Endothelial cell of umbilical vein (primary cell): ENCODE measurements around the gene KRTAP29-1. TPM values are rescaled to one million over a fixed set of nuclear protein-coding genes. Genes with fewer than 3 reads are reported as not detected.

Source experiments
- BruUV-seq: library from RNA; stranded (reverse); fragments of 400-500 nt; replicated peaks from 2 replicates; lab custom pipeline; 2021; lab: Mats Ljungman, UMichigan
- CTCF ChIA-PET: fragments of 300-600, 350-600 bp; sonication (Branson Sonifier 250); formaldehyde crosslinking; loops from one replicate; lab custom pipeline; 2021; ENCODE audit warnings: antibody characterized with exemption, inconsistent platforms; lab: Charles Lee
- POLR2A ChIA-PET: fragments of 300-600, 350-600 bp; sonication (Branson Sonifier 250); formaldehyde crosslinking; loops from one replicate; lab custom pipeline; 2021; ENCODE audit warnings: antibody characterized with exemption, inconsistent platforms; lab: Charles Lee
- DNase-seq: peaks from one replicate; pipeline ENCODE4 v3.0.0-alpha.2; 2011; ENCODE audit warnings: low read depth, low spot score
- FAIRE-seq: peaks from 2 replicates; lab custom pipeline; 2011; peaks lifted over from hg19 to GRCh38; lab: Jason Lieb, UNC
- H2AFZ ChIP-seq: 2 replicates; pipeline ENCODE4 v1.6.0; 2012; ENCODE audit warnings: low read depth, low read length, control low read depth, inconsistent platforms
- H3K27ac ChIP-seq: 2 replicates; pipeline ENCODE4 v1.5.1; 2011; ENCODE audit warnings: low read depth, mild to moderate bottlenecking, control low read depth, low read length, moderate library complexity; ENCODE audit not compliant: insufficient read depth
- H3K27me3 ChIP-seq, 2 experiments: 2 replicates each; pipeline versions ENCODE4 v1.6.0 to v1.6.1; 2011; ENCODE audit warnings: low read length in 2 of 2, mixed read lengths in 1 of 2; ENCODE audit not compliant: control insufficient read depth in 2 of 2, insufficient read depth in 2 of 2
- H3K36me3 ChIP-seq, 2 experiments: 2 replicates in 1 of 2; 3 replicates in 1 of 2; pipeline ENCODE4 v1.5.1; 2011; ENCODE audit warnings: low read length in 2 of 2, mild to moderate bottlenecking in 1 of 2, moderate library complexity in 1 of 2; ENCODE audit not compliant: control insufficient read depth in 2 of 2, insufficient read depth in 2 of 2; ENCODE audit errors: extremely low read depth in 1 of 2
- H3K4me1 ChIP-seq: 3 replicates; pipeline ENCODE4 v1.5.1; 2011; ENCODE audit warnings: mild to moderate bottlenecking, low read length; ENCODE audit not compliant: control insufficient read depth, insufficient read depth; ENCODE audit errors: extremely low read depth
- H3K4me2 ChIP-seq: 2 replicates; pipeline ENCODE4 v1.6.1; 2011; ENCODE audit warnings: low read length, control low read depth, mixed read lengths; ENCODE audit not compliant: insufficient read depth
- H3K4me3 ChIP-seq, 3 experiments: fragments of 200-600 bp in 1 of 3; sonication (generic), shearing (Covaris generic) in 1 of 3; replicated peaks in 1 of 3; 2 replicates each; pipeline ENCODE4 v1.5.1; 2011 to 2016; ENCODE audit warnings: control low read depth in 3 of 3, low read length in 3 of 3, mild to moderate bottlenecking in 2 of 3, inconsistent platforms in 1 of 3, low read depth in 1 of 3, moderate library complexity in 1 of 3; ENCODE audit not compliant: insufficient read depth in 1 of 3
- H3K79me2 ChIP-seq: 2 replicates; pipeline ENCODE4 v1.6.0; 2012; ENCODE audit warnings: low read length, inconsistent platforms; ENCODE audit not compliant: control insufficient read depth, insufficient read depth
- H3K9ac ChIP-seq: replicated peaks from 2 replicates; pipeline ENCODE3; 2011; ENCODE audit warnings: low read length, control low read depth; ENCODE audit not compliant: insufficient read depth; ENCODE audit errors: extremely low read depth
- H3K9me1 ChIP-seq: replicated peaks from 3 replicates; pipeline ENCODE4 v1.6.0; 2011; ENCODE audit warnings: mild to moderate bottlenecking, low read length; ENCODE audit not compliant: control insufficient read depth, insufficient read depth; ENCODE audit errors: extremely low read depth
- H3K9me3 ChIP-seq: replicated peaks from 2 replicates; pipeline ENCODE4 v1.5.1; 2012; ENCODE audit warnings: low read length, inconsistent platforms; ENCODE audit not compliant: control insufficient read depth, insufficient read depth
- H4K20me1 ChIP-seq: replicated peaks from 2 replicates; pipeline ENCODE3; 2011; ENCODE audit warnings: mild to moderate bottlenecking, low read length; ENCODE audit not compliant: control insufficient read depth, insufficient read depth; ENCODE audit errors: extremely low read depth
- CTCF ChIP-seq, 2 donors: IDR thresholded peaks; 1 replicate in 1 of 2; 2 replicates in 1 of 2; pipeline ENCODE4 v1.5.1; 2011; ENCODE audit warnings: low read length in 2 of 2, mild to moderate bottlenecking in 2 of 2, moderate library complexity in 2 of 2, control low read depth in 1 of 2, inconsistent platforms in 1 of 2, low read depth in 1 of 2; ENCODE audit not compliant: insufficient read depth in 1 of 2; ENCODE audit errors: extremely low read depth in 1 of 2
- EZH2 ChIP-seq: IDR thresholded peaks from 2 replicates; pipeline ENCODE4 v1.6.1; 2012; ENCODE audit warnings: borderline replicate concordance, low read depth, mild to moderate bottlenecking, moderate library complexity, low read length, inconsistent platforms; ENCODE audit not compliant: severe bottlenecking
- GATA2 ChIP-seq: IDR thresholded peaks from 2 replicates; pipeline ENCODE4 v1.7.0; 2011; ENCODE audit warnings: low read depth, mild to moderate bottlenecking, moderate library complexity, mixed read lengths, low read length; ENCODE audit not compliant: insufficient read length, insufficient read depth
- POLR2A ChIP-seq: IDR thresholded peaks from 2 replicates; pipeline ENCODE4 v1.6.1; 2012; ENCODE audit warnings: low read depth, mild to moderate bottlenecking, control low read depth, low read length
- POLR2AphosphoS5 ChIP-seq: IDR thresholded peaks from 2 replicates; pipeline ENCODE4 v1.6.1; 2012; ENCODE audit warnings: low read depth, mild to moderate bottlenecking, control low read depth, low read length, moderate library complexity; ENCODE audit not compliant: insufficient read depth
- dilution Hi-C: fragments of 300-500 bp; cut with MboI; formaldehyde crosslinking; loops from one replicate; pipeline ENCODE4 v1.15.0; 2019; ENCODE audit warnings: low sequenced_read_pairs; ENCODE audit not compliant: extremely low pct_ligation_motif_present
- intact Hi-C: fragments of 100-400 bp; cut with micrococcal nuclease; formaldehyde crosslinking; loops from one replicate; pipeline ENCODE4 v1.10.0; 2022
- polyA plus RNA-seq, 4 experiments: library from polyadenylated mRNA; depleted of rRNA in 3 of 4; stranded (reverse) in 3 of 4; unstranded in 1 of 4; fragments of >200 nt; gene quantifications; 2 replicates each; pipeline versions ENCODE4 v1.2.1 to v1.2.3, GENCODE V29; 2011 to 2012; ENCODE audit warnings: missing spikeins in 1 of 4
- total RNA-seq: library from RNA; stranded (reverse); gene quantifications from 2 replicates; pipeline ENCODE4 v1.2.3, GENCODE V29; 2021

Gene KRTAP29-1
- total and polyA plus RNA-seq, 2 donors (not counting 3 experiments of a cell fraction or from before 2014, with no cell fraction given), result not detected

GRCh38 chr17:41343029-41343428 is 40.4 kb upstream of the KRTAP29-1 start:
- H3K36me3 ChIP-seq, result no peaks in the 10 kb centered on the region
- DNase-seq (no peak), FAIRE-seq (no peak)
- H3K4me1 ChIP-seq, result no peaks in the 10 kb centered on the region
- no peak overlapping the region for H3K4me3 ChIP-seq
- H3K27me3 ChIP-seq, result no peaks in the 10 kb centered on the region
- dilution Hi-C loops, result no loop called here
- ChIA-PET CTCF (no interaction called here), POLR2A (no interaction called here)
- BruUV-seq, result no TSS peak
- no peaks in the 10 kb centered on the region for H4K20me1 ChIP-seq
- H3K9ac ChIP-seq, result no peak overlapping the region
- no peak for TF ChIP-seq POLR2AphosphoS5
- no peak for TF ChIP-seq CTCF (IDR thresholded peaks at IDR 0.05; ENCODE audit: extremely low read depth in 1 of 2, insufficient read depth in 1 of 2, low read depth in 1 of 2, low read length in 2 of 2)
- no peak for TF ChIP-seq GATA2
- no peak for TF ChIP-seq EZH2
- TF ChIP-seq POLR2A, result no peak
- no peaks in the 10 kb centered on the region for H3K9me3 ChIP-seq
- no peak overlapping the region for H3K4me2 ChIP-seq
- intact Hi-C loops, result no loop called here
- no peaks in the 10 kb centered on the region for H3K79me2 ChIP-seq
- H2AFZ ChIP-seq, result no peak overlapping the region
- no peak overlapping the region for H3K27ac ChIP-seq
- H3K9me1 ChIP-seq, result no peaks in the 10 kb centered on the region
